Measurements from ENCODE around the gene MYOG.

- TF ChIP-seq POLR2A (IDR thresholded peaks at IDR 0.05): no peak
- TF ChIP-seq, protein P1, sequence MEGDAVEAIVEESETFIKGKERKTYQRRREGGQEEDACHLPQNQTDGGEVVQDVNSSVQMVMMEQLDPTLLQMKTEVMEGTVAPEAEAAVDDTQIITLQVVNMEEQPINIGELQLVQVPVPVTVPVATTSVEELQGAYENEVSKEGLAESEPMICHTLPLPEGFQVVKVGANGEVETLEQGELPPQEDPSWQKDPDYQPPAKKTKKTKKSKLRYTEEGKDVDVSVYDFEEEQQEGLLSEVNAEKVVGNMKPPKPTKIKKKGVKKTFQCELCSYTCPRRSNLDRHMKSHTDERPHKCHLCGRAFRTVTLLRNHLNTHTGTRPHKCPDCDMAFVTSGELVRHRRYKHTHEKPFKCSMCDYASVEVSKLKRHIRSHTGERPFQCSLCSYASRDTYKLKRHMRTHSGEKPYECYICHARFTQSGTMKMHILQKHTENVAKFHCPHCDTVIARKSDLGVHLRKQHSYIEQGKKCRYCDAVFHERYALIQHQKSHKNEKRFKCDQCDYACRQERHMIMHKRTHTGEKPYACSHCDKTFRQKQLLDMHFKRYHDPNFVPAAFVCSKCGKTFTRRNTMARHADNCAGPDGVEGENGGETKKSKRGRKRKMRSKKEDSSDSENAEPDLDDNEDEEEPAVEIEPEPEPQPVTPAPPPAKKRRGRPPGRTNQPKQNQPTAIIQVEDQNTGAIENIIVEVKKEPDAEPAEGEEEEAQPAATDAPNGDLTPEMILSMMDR (IDR thresholded peaks at IDR 0.05): no peak
- TF ChIP-seq EP300 (IDR thresholded peaks at IDR 0.05): no peak
- TF ChIP-seq POLR2AphosphoS5 (IDR thresholded peaks at IDR 0.05): no peak
Observed at GRCh38 chr1:203080456-203080855, 5.4 kb downstream of the MYOG start.

Data from suprapubic skin (tissue), 4 donors.